K562 (cell line): ENCODE results near the gene SUSD3. TPM values are rescaled to one million over a fixed set of nuclear protein-coding genes. Genes with fewer than 3 reads are reported as not detected.

Experiments used
- TEAD1 ChIP-seq, 2 experiments: fragments of 450-650 bp in 1 of 2; sonication (generic) in 1 of 2; formaldehyde crosslinking; IDR thresholded peaks; 2 replicates each; pipeline versions ENCODE4 v1.4.0 to v1.8.0; 2020 to 2022; ENCODE audit warnings: mild to moderate bottlenecking in 2 of 2, missing genetic modification reagents in 1 of 2
- ZBTB40 ChIP-seq, 2 experiments: fragments of 450-650 bp in 1 of 2; sonication (generic) in 1 of 2; formaldehyde crosslinking in 1 of 2; IDR thresholded peaks; 2 replicates each; pipeline versions ENCODE4 v1.7.1 to v1.9.0; 2016 to 2022; ENCODE audit warnings: inconsistent platforms in 1 of 2, mild to moderate bottlenecking in 1 of 2, missing genetic modification reagents in 1 of 2
- ZNF589 ChIP-seq: fragments of 200-800 bp; sonication (Bioruptor generic); IDR thresholded peaks from 2 replicates; pipeline ENCODE4 v1.6.1; 2016; ENCODE audit warnings: low read depth, missing genetic modification characterization, missing compliant biosample characterization
- polyA plus RNA-seq, 8 experiments: library from polyadenylated mRNA; depleted of rRNA in 4 of 8; stranded (reverse) in 5 of 8; unstranded in 3 of 8; fragments of >200 nt; fragmentation: Nextera tagmentation in 2 of 8; fragmentation: Illumina TruSeq in 1 of 8; extraction: Ambion mirVana in 2 of 8; extraction: Trizol in 1 of 8; gene quantifications; 2 replicates each; pipeline versions ENCODE4 v1.2.1 to v1.2.3, GENCODE V29; 2011 to 2014; ENCODE audit warnings: inconsistent platforms in 1 of 8, missing spikeins in 1 of 8
- total RNA-seq, 7 experiments: library from RNA; depleted of rRNA in 6 of 7; stranded (reverse); fragments of >200 nt in 6 of 7; fragmentation: Illumina TruSeq in 2 of 7; extraction: Trizol in 2 of 7; gene quantifications; 2 replicates each; pipeline versions ENCODE4 v1.2.1 to v1.2.3, GENCODE V29; 2011 to 2021; ENCODE audit warnings: low replicate concordance in 1 of 7
- TF ChIP-seq, protein P1 (sequence below): sonication (generic); formaldehyde crosslinking; IDR thresholded peaks from 2 replicates; pipeline ENCODE4 v1.9.0; 2022; ENCODE audit warnings: mild to moderate bottlenecking, missing genetic modification reagents

Gene SUSD3
- total and polyA plus RNA-seq, 9 of the 15 experiments (the other 6 are each of a cell fraction or from before 2014, with no cell fraction given) = 1.3 to 21.7 (median 11.4) TPM

- TF ChIP-seq TEAD1 (CRISPR knock-in tag; IDR thresholded peaks at IDR 0.05) = 0 out of 4 replicates have a peak, but pooled peaks of 1 of the 2 experiments have one; percentile 17
- peak; percentile 68; the same call in 1 of the 2 replicates for TF ChIP-seq ZNF589 (CRISPR knock-in tag)
- TF ChIP-seq ZBTB40 (IDR thresholded peaks at IDR 0.05) = peak; percentile 40; the same call in 1 of the 2 replicates
- no peak for TF ChIP-seq ZBTB40 (CRISPR knock-in tag; IDR thresholded peaks at IDR 0.05)
- TF ChIP-seq, protein P1, sequence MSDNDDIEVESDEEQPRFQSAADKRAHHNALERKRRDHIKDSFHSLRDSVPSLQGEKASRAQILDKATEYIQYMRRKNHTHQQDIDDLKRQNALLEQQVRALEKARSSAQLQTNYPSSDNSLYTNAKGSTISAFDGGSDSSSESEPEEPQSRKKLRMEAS (CRISPR knock-in tag) = peak; percentile 53
Measured at GRCh38 chr9:93059715-93060578, 1.4 kb downstream of the SUSD3 start (continued).
